Suprapubic skin (tissue), 3 donors: Measurements from ENCODE around the gene SEC14L1.

Source experiments
- POLR2A ChIP-seq, 2 donors: fragments of 450-650 bp; IDR thresholded peaks; one replicate each; pipeline ENCODE4 v1.6.1; 2017; ENCODE audit warnings: antibody characterized with exemption in 2 of 2, mild to moderate bottlenecking in 2 of 2, moderate library complexity in 2 of 2
- TF ChIP-seq, protein P1 (sequence below), 2 donors: fragments of 200-600 bp in 1 of 2; fragments of 450-650 bp in 1 of 2; sonication (generic) in 1 of 2; IDR thresholded peaks; one replicate each; pipeline ENCODE4 v1.5.1; 2016 to 2019; ENCODE audit warnings: antibody characterized with exemption in 2 of 2, mild to moderate bottlenecking in 1 of 2, moderate library complexity in 1 of 2

DNA sequence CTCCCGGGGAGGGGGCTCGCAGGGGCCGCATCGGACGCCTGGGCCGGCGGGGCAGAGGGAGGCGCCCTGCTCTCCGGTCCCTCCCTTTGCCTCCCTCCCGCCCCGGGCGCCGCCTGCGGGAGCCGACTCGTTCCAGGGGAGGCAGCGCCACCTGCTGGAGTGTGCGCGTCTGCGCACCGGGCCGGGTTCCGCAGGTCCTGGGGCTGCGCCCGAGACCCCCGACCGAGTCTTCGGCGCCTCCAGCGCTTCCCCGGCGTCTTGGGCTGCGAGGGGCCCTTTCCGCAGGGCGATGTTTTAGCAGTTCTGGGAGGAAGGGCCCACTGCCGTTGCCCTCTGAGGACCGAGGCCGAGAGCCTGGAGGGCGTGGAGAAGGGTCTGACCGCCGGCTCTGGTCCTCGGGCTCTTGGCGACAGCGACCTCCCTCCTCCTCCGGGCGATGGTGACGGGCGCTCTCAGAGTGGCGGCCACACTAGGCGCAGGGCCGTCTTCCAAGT lies 106.3 kb downstream of the SEC14L1 start:
- TF ChIP-seq, protein P1, sequence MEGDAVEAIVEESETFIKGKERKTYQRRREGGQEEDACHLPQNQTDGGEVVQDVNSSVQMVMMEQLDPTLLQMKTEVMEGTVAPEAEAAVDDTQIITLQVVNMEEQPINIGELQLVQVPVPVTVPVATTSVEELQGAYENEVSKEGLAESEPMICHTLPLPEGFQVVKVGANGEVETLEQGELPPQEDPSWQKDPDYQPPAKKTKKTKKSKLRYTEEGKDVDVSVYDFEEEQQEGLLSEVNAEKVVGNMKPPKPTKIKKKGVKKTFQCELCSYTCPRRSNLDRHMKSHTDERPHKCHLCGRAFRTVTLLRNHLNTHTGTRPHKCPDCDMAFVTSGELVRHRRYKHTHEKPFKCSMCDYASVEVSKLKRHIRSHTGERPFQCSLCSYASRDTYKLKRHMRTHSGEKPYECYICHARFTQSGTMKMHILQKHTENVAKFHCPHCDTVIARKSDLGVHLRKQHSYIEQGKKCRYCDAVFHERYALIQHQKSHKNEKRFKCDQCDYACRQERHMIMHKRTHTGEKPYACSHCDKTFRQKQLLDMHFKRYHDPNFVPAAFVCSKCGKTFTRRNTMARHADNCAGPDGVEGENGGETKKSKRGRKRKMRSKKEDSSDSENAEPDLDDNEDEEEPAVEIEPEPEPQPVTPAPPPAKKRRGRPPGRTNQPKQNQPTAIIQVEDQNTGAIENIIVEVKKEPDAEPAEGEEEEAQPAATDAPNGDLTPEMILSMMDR (IDR thresholded peaks at IDR 0.05), result peak; percentile 95 to 99
- TF ChIP-seq POLR2A (IDR thresholded peaks at IDR 0.05), result no peak
